Nephron (organoid): ENCODE data around the gene KRTAP5-4.
A peak's percentile ranks its signal among the peaks of the same experiment; 100 is the strongest.

ENCODE experiments used
- H3K27ac Mint-ChIP-seq, 3 experiments: 2 replicates each; pipeline ENCODE4 v1.8.0; 2020; ENCODE audit warnings: mixed read lengths in 3 of 3, mild to moderate bottlenecking in 2 of 3, moderate library complexity in 1 of 3
- H3K27me3 Mint-ChIP-seq: 2 replicates; pipeline ENCODE4 v1.8.0; 2021; ENCODE audit warnings: low read depth, mild to moderate bottlenecking, moderate library complexity, mixed read lengths
- H3K36me3 Mint-ChIP-seq: 2 replicates; pipeline ENCODE4 v1.8.0; 2020; ENCODE audit warnings: low read depth, mixed read lengths
- H3K4me1 Mint-ChIP-seq: 2 replicates; pipeline ENCODE4 v1.8.0; 2020; ENCODE audit warnings: mixed read lengths
- H3K4me3 Mint-ChIP-seq, 3 experiments: 2 replicates each; pipeline ENCODE4 v1.8.0; 2020; ENCODE audit warnings: mild to moderate bottlenecking in 3 of 3, mixed read lengths in 3 of 3, moderate library complexity in 2 of 3
- H3K9me3 Mint-ChIP-seq: 2 replicates; pipeline ENCODE4 v1.8.0; 2020; ENCODE audit warnings: mixed read lengths
- TF ChIP-seq, protein P1 (sequence below), 3 experiments: fragments of 200-600 bp; sonication (generic); IDR thresholded peaks; one replicate each; pipeline ENCODE4 v1.5.0; 2021; ENCODE audit warnings: antibody characterized with exemption in 3 of 3; ENCODE audit not compliant: unreplicated experiment in 3 of 3

KRTAP5-4 gene

DNA sequence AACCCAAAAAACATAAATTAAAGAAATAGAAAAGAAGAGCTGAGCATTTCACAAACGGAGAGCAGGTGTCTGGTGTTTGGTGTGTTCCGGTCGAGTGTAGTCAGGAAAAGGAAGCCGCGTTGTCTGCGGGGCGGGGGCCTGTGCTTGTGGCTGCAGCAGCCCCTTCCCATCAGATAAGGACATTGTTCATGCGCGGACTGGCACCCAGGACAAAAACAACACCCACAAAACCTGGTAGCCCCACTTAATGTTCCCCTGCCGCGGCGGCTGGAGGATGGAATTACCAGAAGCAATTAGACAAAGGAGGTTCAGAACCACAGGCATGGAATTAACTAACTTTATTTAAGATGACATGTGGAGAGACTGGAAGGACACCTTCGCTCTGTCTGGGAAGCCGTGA is 37.6 kb upstream of the KRTAP5-4 start:
- Mint-ChIP-seq H3K27me3 (peaks cover 18% of the 10 kb centered on the region), H3K27ac (no peak overlapping the region), H3K9me3 (no peaks in the 10 kb centered on the region), H3K4me1 (peaks cover 18% of the 10 kb centered on the region), H3K36me3 (no peaks in the 10 kb centered on the region), H3K4me3 (no peak overlapping the region)
- TF ChIP-seq, protein P1, sequence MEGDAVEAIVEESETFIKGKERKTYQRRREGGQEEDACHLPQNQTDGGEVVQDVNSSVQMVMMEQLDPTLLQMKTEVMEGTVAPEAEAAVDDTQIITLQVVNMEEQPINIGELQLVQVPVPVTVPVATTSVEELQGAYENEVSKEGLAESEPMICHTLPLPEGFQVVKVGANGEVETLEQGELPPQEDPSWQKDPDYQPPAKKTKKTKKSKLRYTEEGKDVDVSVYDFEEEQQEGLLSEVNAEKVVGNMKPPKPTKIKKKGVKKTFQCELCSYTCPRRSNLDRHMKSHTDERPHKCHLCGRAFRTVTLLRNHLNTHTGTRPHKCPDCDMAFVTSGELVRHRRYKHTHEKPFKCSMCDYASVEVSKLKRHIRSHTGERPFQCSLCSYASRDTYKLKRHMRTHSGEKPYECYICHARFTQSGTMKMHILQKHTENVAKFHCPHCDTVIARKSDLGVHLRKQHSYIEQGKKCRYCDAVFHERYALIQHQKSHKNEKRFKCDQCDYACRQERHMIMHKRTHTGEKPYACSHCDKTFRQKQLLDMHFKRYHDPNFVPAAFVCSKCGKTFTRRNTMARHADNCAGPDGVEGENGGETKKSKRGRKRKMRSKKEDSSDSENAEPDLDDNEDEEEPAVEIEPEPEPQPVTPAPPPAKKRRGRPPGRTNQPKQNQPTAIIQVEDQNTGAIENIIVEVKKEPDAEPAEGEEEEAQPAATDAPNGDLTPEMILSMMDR (IDR thresholded peaks at IDR 0.05; ENCODE audit: unreplicated experiment in 3 of 3): no peak

DNA sequence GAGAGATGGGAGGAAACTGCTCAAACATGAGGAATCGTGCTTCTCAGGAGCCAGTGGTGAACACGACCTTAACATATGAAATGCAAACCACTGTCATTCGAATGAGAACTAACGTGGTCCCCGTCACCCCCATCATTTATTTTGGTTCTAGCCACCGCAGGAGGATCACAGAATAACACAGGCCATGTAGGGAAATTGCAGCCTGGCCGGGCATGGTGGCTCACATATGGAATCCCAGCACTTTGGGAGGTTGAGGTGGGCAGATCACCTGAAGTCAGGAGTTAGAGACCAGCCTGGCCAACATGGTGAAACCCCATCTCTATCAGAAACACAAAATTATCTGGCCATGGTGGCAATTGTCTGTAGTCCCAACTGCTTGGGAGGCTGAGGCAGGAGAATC is 34.7 kb upstream of the KRTAP5-4 start:
- no peaks in the 10 kb centered on the region for H3K9me3 Mint-ChIP-seq
- peaks cover 34% of the 10 kb centered on the region for H3K4me1 Mint-ChIP-seq
- no peak overlapping the region for H3K4me3 Mint-ChIP-seq
- peaks cover 22% of the 10 kb centered on the region for H3K27me3 Mint-ChIP-seq
- TF ChIP-seq, protein P1 (IDR thresholded peaks at IDR 0.05; ENCODE audit: unreplicated experiment in 3 of 3): no peak
- no peaks in the 10 kb centered on the region for H3K36me3 Mint-ChIP-seq
- H3K27ac Mint-ChIP-seq: peak overlapping the region in 1 of 3 experiments; percentile 44

DNA sequence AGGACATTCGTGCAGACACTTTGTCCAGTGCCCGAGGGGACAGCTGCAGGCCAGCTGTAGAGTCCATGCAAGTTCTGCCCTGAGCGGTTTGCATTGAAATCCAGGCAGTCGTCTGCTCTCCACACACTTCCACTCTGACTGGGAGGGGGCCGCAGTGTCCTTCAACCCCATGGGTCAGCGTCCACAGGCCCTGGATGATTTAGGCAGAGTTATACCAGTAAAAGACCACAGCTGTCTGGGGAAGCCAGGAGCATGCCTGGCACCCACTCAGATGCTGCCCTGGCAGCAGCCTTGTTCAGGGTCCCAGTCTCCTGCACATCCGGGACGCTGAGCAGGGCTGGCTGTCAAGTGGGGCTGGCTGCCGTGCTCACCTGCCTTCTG is 34.1 kb upstream of the KRTAP5-4 start:
- no peaks in the 10 kb centered on the region for H3K36me3 Mint-ChIP-seq
- H3K9me3 Mint-ChIP-seq: no peaks in the 10 kb centered on the region
- H3K4me3 Mint-ChIP-seq: no peak overlapping the region
- TF ChIP-seq, protein P1 (IDR thresholded peaks at IDR 0.05; ENCODE audit: unreplicated experiment in 3 of 3): no peak
- peaks cover 24% of the 10 kb centered on the region for H3K27me3 Mint-ChIP-seq
- H3K27ac Mint-ChIP-seq: peak overlapping the region in 2 of 3 experiments; percentile 35 to 44
- H3K4me1 Mint-ChIP-seq: peaks cover 40% of the 10 kb centered on the region

DNA sequence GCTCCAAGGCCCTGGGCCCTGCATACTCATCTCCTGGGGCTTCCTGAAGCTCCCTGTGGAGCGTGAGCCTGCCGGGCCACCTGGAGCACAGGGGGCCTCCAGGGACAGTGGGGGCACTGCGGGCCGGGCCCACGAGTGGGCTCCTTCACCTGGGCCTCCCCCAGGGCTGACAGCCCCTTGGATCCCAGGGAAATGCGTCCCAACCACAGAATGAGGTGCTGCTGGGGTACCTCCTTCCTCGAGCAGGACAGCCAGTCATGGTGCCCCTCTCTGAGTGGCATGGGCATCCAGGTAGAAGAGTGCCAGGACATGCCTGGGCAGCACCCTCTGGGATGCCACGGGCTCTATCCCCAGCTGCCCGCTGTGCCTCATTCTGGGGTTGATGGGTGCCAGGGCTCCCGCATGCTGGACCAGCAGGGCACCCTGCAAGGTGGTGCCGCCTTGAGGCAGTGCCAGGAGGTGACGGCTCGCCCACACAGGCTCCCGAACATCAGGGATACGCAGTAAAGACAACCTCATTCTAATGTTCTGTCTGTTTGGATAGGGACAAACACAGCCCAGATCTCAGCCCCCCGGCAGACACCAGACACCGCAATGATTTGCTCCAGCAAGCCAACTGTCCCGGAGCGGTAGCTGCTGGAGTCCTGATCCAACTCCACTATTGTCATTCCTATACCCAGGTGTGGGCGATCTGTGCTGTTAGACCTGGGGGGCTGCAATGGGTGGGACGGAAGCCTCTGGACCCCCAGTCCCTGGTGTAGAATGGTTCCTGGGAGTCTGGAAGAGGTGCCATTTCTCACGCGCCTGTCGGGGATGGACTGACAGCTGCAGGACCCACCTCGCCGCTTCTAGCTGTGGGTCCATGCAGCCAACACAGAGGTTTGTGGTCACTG is 33.5 kb upstream of the KRTAP5-4 start:
- Mint-ChIP-seq H3K36me3 (no peaks in the 10 kb centered on the region), H3K9me3 (no peaks in the 10 kb centered on the region), H3K27ac (peak overlapping the region in 2 of 3 experiments; percentile 22 to 35), H3K27me3 (peaks cover 28% of the 10 kb centered on the region), H3K4me1 (peaks cover 44% of the 10 kb centered on the region), H3K4me3 (no peak overlapping the region)
- TF ChIP-seq, protein P1 (IDR thresholded peaks at IDR 0.05; ENCODE audit: unreplicated experiment in 3 of 3): no peak

DNA sequence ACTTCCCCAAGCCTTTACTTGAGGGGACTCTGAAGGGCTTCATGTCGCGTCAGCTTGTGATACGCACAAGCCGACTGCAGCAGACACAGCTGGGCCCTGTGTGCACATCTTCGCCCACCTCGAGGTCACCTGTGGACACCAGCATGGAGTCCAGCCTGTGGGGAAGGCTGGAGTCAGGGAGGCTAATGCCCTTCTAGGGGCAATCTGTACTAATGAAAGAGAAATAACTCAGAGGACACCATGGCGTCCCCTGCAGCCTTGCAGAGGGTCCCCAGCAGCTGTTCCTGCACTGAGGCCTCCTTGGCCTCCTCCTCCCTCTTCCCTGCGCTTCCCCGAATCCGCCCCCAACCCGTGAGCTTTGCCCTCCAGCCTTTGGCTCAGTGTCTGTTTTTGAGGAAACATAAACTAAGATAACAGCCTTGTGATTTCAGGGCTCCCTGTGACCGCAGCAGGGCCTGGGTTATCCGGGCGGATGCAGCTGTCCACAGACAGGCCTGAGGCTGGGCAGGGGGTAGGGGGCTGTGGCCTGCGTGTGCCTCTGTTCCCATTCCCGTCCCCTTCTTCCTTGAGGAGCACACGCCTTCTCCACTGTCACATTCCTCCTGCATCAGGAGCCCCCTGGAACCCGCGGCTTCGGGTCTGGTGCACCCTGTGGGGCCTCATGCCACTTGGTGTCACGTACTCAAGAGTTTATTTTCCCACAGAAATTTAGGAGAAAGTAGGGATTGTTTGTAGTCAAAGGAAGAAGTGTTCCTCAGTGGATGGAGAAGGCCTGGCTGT is 32.6 kb upstream of the KRTAP5-4 start:
- TF ChIP-seq, protein P1 (IDR thresholded peaks at IDR 0.05; ENCODE audit: unreplicated experiment in 3 of 3): no peak
- no peaks in the 10 kb centered on the region for H3K9me3 Mint-ChIP-seq
- H3K4me3 Mint-ChIP-seq: no peak overlapping the region
- H3K36me3 Mint-ChIP-seq: no peaks in the 10 kb centered on the region
- H3K27me3 Mint-ChIP-seq: peaks cover 21% of the 10 kb centered on the region
- peak overlapping the region; percentile 22 to 82 (median 66) for H3K27ac Mint-ChIP-seq
- H3K4me1 Mint-ChIP-seq: peaks cover 44% of the 10 kb centered on the region
